Activated naive CD4-positive, alpha-beta T cell treated with anti-CD3 and anti-CD28 coated beads, Interleukin-2, amount 50 U/mL, for 24 hours (primary cell): ENCODE data around the gene EXTL2.
"Not testable (repeated sequence)": the region's sequence is repeated elsewhere in the genome, so short reads cannot be mapped to it uniquely, and the experiment has no call there.

Experiments used
- H3K27ac Mint-ChIP-seq: one replicate; pipeline ENCODE4 v1.8.0; 2021; ENCODE audit warnings: mild to moderate bottlenecking, mixed read lengths
- H3K27me3 Mint-ChIP-seq: one replicate; pipeline ENCODE4 v1.8.0; 2021; ENCODE audit warnings: mixed read lengths
- H3K36me3 Mint-ChIP-seq: one replicate; pipeline ENCODE4 v1.8.0; 2021; ENCODE audit warnings: mixed read lengths
- H3K4me1 Mint-ChIP-seq: one replicate; pipeline ENCODE4 v1.8.0; 2021; ENCODE audit warnings: mixed read lengths
- H3K4me3 Mint-ChIP-seq: one replicate; pipeline ENCODE4 v1.8.0; 2021; ENCODE audit warnings: mild to moderate bottlenecking, mixed read lengths
- H3K9me3 Mint-ChIP-seq: one replicate; pipeline ENCODE4 v1.8.0; 2021; ENCODE audit warnings: mixed read lengths

The EXTL2 gene

DNA sequence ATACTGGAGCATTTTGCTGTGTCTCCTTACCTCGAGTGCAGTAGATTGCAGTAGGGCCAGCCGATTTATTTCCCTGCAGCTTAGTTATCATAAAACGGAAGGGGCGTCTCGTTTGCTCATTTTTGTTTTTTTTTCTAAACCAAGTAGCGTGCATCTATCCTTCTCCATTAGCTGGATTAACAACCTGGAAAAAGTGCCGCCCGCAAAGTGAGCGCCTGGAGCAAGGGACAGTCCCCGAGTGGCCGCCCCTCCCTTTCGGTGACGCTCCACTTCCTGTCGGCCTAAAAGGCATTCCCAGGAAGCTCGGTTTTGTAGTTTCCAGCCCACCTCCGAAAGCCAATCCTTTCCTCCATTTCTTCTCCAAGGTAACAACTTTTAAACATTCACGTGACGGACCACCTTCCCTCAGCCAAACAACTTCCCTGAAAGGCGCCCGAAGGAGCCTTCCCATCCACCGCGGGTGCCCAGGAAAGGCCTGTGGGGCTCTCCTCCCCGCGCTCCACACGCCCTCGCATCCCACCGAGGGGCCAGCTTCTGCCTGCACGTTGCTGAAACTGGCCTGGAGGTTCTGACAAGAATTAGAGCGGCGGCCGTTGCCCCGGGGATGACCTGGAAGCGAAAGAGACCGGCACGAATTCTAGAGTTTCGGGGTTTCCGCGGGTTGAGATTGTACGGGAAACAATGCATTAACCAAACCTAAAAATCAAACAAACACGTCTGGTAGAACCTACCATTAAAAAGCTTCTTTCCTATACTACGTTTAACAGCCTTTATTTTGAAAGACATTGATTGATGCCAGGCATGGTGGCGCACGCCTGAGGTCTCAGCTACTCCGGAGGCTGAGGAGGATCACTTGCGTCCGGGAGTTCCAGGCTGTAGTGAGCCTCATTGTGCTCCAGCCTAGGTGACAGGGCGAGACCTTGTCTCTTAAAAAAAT lies at the start of gene EXTL2:
TSS of gene EXTL2 (minus strand) at position 240 of the 937 bp plus-strand sequence. CDS start 6,085 bp downstream, outside the sequence.
- no peaks in the 10 kb centered on the region for H3K27me3 Mint-ChIP-seq
- H3K36me3 Mint-ChIP-seq = peaks cover 22% of the 10 kb centered on the region
- peaks cover 7% of the 10 kb centered on the region for H3K9me3 Mint-ChIP-seq
- peak within 1 kb of the TSS; percentile 98 for H3K27ac Mint-ChIP-seq
- peaks cover 42% of the 10 kb centered on the region for H3K4me1 Mint-ChIP-seq
- peak within 1 kb of the TSS; percentile 96 for H3K4me3 Mint-ChIP-seq

DNA sequence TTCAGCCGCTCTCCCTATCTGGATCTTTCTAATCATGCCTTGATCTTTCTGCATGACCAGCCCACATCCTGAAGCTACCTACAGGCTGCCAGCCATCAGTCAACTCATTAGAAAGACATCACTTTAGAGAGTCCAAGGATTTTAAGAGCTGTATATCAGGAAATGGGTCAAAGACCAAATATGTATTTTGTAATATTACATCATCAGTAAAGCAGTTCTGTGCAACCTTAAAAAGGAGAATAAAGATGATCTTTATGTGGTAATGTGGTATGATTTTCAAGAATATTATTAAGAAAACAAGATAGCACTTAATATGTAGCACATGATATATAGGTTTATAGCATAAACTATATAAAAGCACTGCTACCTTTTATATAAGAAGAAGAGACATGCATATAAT lies 48.9 kb upstream of the EXTL2 start:
- peaks cover 70% of the 10 kb centered on the region for H3K36me3 Mint-ChIP-seq
- peak overlapping the region; percentile 80 for H3K27ac Mint-ChIP-seq
- H3K9me3 Mint-ChIP-seq = peaks cover 26% of the 10 kb centered on the region
- H3K4me3 Mint-ChIP-seq = peak overlapping the region; percentile 85
- H3K4me1 Mint-ChIP-seq = peaks cover 83% of the 10 kb centered on the region
- H3K27me3 Mint-ChIP-seq = no peaks in the 10 kb centered on the region

GRCh38 chr1:100942304-100943046 lies 47.8 kb upstream of the EXTL2 start:
- Mint-ChIP-seq H3K9me3 (peaks cover 22% of the 10 kb centered on the region), H3K27ac (peak overlapping the region; percentile 80), H3K36me3 (peaks cover 72% of the 10 kb centered on the region), H3K27me3 (no peaks in the 10 kb centered on the region), H3K4me1 (peaks cover 81% of the 10 kb centered on the region), H3K4me3 (peak overlapping the region; percentile 85)

GRCh38 chr1:100941580-100942216 lies 47.1 kb upstream of the EXTL2 start:
- Mint-ChIP-seq H3K4me1 (peaks cover 78% of the 10 kb centered on the region), H3K27ac (peak overlapping the region; percentile 80), H3K9me3 (peaks cover 14% of the 10 kb centered on the region), H3K27me3 (no peaks in the 10 kb centered on the region), H3K36me3 (peaks cover 67% of the 10 kb centered on the region), H3K4me3 (peak overlapping the region; percentile 85)

GRCh38 chr1:100941098-100941527 lies 46.5 kb upstream of the EXTL2 start:
- H3K4me1 Mint-ChIP-seq = peaks cover 78% of the 10 kb centered on the region
- H3K36me3 Mint-ChIP-seq = peaks cover 66% of the 10 kb centered on the region
- H3K27me3 Mint-ChIP-seq = no peaks in the 10 kb centered on the region
- H3K9me3 Mint-ChIP-seq = peaks cover 16% of the 10 kb centered on the region
- H3K27ac Mint-ChIP-seq = peak overlapping the region; percentile 80
- peak overlapping the region; percentile 85 for H3K4me3 Mint-ChIP-seq

DNA sequence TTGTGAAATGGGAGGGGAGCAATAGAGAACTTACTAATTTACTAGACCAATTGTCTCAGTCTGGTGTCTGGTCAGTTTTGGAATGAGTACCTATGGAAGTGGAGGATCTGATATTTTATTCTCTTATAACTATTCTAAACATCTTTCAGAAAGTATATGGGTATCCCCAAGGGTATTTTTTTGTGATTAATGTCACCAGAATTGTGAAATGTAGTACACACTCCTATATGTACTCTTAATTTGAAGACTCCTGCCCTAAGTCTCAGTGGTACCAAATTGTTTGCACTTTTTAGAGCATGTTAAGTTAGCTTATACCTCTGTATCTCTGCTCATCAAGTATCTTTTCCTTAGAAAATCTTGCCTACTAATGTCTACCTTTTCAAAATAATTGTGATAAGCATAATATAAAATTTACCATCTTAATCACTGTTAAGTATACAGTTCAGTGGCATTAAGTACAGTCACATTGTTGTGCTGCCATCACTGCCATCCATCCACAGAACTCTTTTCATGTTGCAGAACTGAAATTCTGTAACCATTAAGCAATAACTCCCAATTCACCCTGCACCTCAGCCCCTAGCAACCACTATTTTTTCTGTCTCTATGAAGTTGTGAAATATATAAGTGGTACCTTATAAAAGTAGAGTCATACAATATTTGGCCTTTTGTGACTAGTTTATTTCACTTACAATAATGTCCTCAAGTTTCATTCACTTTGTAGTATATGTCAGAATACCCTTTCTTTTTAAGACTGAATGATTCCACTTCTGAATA lies 41.7 kb upstream of the EXTL2 start:
- Mint-ChIP-seq H3K27me3 (no peaks in the 10 kb centered on the region), H3K4me3 (no peak overlapping the region), H3K27ac (no peak overlapping the region), H3K36me3 (peaks cover 67% of the 10 kb centered on the region), H3K9me3 (peaks cover 10% of the 10 kb centered on the region), H3K4me1 (peaks cover 76% of the 10 kb centered on the region)

DNA sequence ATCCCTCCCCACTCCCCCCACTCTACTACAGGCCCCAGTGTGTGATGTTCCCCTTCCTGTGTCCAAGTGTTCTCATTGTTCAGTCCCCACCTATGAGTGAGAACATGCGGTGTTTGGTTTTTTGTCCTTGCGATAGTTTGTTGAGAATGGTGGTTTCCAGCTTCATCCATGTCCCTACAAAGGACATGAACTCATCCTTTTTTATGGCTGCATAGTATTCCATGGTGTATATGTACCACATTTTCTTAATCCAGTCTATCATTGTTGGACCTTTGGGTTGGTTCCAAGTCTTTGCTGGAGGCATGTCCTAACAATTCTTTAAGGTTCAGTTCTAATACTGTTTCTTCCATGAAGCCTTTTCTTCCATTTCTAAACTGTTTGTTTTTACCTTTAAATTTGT lies 38.9 kb upstream of the EXTL2 start:
- H3K27ac Mint-ChIP-seq = peak overlapping the region; percentile 38
- peaks cover 82% of the 10 kb centered on the region for H3K4me1 Mint-ChIP-seq
- H3K4me3 Mint-ChIP-seq, H3K27me3 Mint-ChIP-seq, H3K9me3 Mint-ChIP-seq: not testable (repeated sequence)
- peaks cover 50% of the 10 kb centered on the region for H3K36me3 Mint-ChIP-seq

GRCh38 chr1:100931716-100932115 lies 37.1 kb upstream of the EXTL2 start:
- H3K4me1 Mint-ChIP-seq = peaks cover 72% of the 10 kb centered on the region
- H3K27ac Mint-ChIP-seq = peak overlapping the region; percentile 84
- H3K4me3 Mint-ChIP-seq = peak overlapping the region; percentile 8
- peaks cover 37% of the 10 kb centered on the region for H3K36me3 Mint-ChIP-seq
- peaks cover 4% of the 10 kb centered on the region for H3K9me3 Mint-ChIP-seq
- H3K27me3 Mint-ChIP-seq = no peaks in the 10 kb centered on the region

GRCh38 chr1:100930494-100930893 lies 35.9 kb upstream of the EXTL2 start:
- peaks cover 59% of the 10 kb centered on the region for H3K4me1 Mint-ChIP-seq

DNA sequence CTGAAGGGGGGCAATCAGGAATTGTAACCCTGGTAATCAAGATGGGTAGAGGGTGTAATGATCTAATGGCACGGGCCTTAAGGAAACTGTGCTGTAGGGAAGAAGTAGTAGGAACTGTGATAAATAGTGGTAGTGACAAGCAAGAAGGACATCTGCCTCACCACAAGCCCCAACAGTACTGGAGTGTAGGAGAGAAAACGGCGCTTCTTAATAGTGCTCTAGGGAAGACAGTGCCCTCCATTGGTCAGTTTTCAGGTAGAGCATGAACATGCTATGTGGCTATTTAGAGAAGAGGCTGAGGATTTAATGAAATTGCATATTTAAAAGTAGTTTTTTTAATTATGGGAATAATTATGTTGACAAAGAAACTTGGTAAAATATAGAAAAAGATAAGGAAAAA lies 33.5 kb upstream of the EXTL2 start:
- no peak overlapping the region for H3K27ac Mint-ChIP-seq

More at GRCh38 chr1:100930494-100930893, 35.9 kb upstream of the EXTL2 start:
- H3K9me3 Mint-ChIP-seq = peaks cover 5% of the 10 kb centered on the region
- H3K36me3 Mint-ChIP-seq = peaks cover 33% of the 10 kb centered on the region
- peak overlapping the region; percentile 79 for H3K27ac Mint-ChIP-seq
- H3K27me3 Mint-ChIP-seq = no peaks in the 10 kb centered on the region
- H3K4me3 Mint-ChIP-seq = peak overlapping the region; percentile 8

GRCh38 chr1:100927276-100927675 lies 32.6 kb upstream of the EXTL2 start:
- Mint-ChIP-seq H3K4me3 (no peak overlapping the region), H3K27me3 (no peaks in the 10 kb centered on the region), H3K36me3 (peaks cover 28% of the 10 kb centered on the region), H3K4me1 (peaks cover 38% of the 10 kb centered on the region), H3K9me3 (peaks cover 13% of the 10 kb centered on the region), H3K27ac (no peak overlapping the region)

More for the DNA sequence above, 33.5 kb upstream of the EXTL2 start:
- no peaks in the 10 kb centered on the region for H3K27me3 Mint-ChIP-seq
- H3K9me3 Mint-ChIP-seq = peaks cover 13% of the 10 kb centered on the region
- H3K4me3 Mint-ChIP-seq = no peak overlapping the region
- peaks cover 38% of the 10 kb centered on the region for H3K4me1 Mint-ChIP-seq
- H3K36me3 Mint-ChIP-seq = peaks cover 30% of the 10 kb centered on the region

DNA sequence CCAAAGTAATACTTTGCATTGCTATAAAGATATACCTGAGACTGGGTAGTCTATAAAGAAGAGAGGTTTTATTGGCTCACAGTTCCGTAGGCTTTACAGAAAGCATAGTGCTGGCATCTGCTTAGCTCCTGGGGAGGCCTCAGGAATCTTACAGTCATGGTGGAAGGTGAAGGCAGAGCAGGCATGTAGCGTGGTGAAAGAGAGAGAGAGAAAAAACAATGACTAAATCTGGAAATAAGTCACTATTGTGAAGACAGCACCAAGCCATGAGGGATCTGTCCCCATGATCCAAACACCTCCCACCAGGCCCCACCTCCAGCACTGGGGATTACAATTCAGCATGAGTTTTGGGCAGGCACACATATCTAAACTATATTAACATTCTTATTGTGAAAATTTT lies 31.6 kb upstream of the EXTL2 start:
- Mint-ChIP-seq H3K4me1 (peaks cover 39% of the 10 kb centered on the region), H3K36me3 (peaks cover 24% of the 10 kb centered on the region), H3K4me3 (peak overlapping the region; percentile 67), H3K9me3 (peaks cover 13% of the 10 kb centered on the region), H3K27ac (no peak overlapping the region), H3K27me3 (no peaks in the 10 kb centered on the region)

GRCh38 chr1:100924991-100925390 lies 30.3 kb upstream of the EXTL2 start:
- peaks cover 38% of the 10 kb centered on the region for H3K4me1 Mint-ChIP-seq
- peaks cover 27% of the 10 kb centered on the region for H3K36me3 Mint-ChIP-seq
- peaks cover 13% of the 10 kb centered on the region for H3K9me3 Mint-ChIP-seq
- no peaks in the 10 kb centered on the region for H3K27me3 Mint-ChIP-seq
- peak overlapping the region; percentile 37 for H3K4me3 Mint-ChIP-seq
- H3K27ac Mint-ChIP-seq = no peak overlapping the region

DNA sequence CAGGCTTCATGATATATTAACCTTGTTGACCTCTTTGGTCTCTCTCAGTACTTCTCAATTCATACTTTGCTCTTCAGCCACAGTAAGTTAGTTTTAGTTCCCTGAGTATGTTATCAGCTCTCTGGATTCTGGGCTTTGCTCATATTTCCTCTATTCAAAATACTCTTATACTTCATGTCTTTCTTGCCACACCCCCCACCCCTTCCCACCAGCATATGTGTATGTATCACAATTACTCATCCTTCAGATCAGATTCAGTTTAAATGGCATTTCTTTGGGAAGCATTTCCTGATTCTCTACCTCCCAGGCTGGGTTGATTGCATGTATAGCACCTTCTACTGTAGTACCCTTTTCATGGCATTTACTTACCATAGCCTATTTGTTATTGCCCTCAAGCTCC lies 29.6 kb upstream of the EXTL2 start:
- Mint-ChIP-seq H3K4me3 (peak overlapping the region; percentile 45), H3K27ac (peak overlapping the region; percentile 87), H3K27me3 (no peaks in the 10 kb centered on the region), H3K4me1 (peaks cover 36% of the 10 kb centered on the region), H3K9me3 (peaks cover 13% of the 10 kb centered on the region), H3K36me3 (peaks cover 29% of the 10 kb centered on the region)
